ENCODE results near the gene SYT9.

GRCh38 chr11:7303146-7303545 lies 51.4 kb downstream of the SYT9 start:
- no peak for TF ChIP-seq MEF2A (IDR thresholded peaks at IDR 0.05; ENCODE audit: insufficient read depth, low read depth, low read length)
- no peak for TF ChIP-seq POLR2A (IDR thresholded peaks at IDR 0.05; ENCODE audit: low read depth, low read length)
- TF ChIP-seq, protein P1, sequence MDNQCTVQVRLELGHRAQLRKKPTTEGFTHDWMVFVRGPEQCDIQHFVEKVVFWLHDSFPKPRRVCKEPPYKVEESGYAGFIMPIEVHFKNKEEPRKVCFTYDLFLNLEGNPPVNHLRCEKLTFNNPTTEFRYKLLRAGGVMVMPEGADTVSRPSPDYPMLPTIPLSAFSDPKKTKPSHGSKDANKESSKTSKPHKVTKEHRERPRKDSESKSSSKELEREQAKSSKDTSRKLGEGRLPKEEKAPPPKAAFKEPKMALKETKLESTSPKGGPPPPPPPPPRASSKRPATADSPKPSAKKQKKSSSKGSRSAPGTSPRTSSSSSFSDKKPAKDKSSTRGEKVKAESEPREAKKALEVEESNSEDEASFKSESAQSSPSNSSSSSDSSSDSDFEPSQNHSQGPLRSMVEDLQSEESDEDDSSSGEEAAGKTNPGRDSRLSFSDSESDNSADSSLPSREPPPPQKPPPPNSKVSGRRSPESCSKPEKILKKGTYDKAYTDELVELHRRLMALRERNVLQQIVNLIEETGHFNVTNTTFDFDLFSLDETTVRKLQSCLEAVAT (IDR thresholded peaks at IDR 0.05) = no peak
- TF ChIP-seq SUZ12 (IDR thresholded peaks at IDR 0.05; ENCODE audit: unreplicated experiment) = no peak
- TF ChIP-seq, protein P2, sequence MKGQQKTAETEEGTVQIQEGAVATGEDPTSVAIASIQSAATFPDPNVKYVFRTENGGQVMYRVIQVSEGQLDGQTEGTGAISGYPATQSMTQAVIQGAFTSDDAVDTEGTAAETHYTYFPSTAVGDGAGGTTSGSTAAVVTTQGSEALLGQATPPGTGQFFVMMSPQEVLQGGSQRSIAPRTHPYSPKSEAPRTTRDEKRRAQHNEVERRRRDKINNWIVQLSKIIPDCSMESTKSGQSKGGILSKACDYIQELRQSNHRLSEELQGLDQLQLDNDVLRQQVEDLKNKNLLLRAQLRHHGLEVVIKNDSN (IDR thresholded peaks at IDR 0.05; ENCODE audit: borderline replicate concordance, extremely low read length, insufficient read depth, low read depth, low read length) = no peak
- TF ChIP-seq, protein P3, sequence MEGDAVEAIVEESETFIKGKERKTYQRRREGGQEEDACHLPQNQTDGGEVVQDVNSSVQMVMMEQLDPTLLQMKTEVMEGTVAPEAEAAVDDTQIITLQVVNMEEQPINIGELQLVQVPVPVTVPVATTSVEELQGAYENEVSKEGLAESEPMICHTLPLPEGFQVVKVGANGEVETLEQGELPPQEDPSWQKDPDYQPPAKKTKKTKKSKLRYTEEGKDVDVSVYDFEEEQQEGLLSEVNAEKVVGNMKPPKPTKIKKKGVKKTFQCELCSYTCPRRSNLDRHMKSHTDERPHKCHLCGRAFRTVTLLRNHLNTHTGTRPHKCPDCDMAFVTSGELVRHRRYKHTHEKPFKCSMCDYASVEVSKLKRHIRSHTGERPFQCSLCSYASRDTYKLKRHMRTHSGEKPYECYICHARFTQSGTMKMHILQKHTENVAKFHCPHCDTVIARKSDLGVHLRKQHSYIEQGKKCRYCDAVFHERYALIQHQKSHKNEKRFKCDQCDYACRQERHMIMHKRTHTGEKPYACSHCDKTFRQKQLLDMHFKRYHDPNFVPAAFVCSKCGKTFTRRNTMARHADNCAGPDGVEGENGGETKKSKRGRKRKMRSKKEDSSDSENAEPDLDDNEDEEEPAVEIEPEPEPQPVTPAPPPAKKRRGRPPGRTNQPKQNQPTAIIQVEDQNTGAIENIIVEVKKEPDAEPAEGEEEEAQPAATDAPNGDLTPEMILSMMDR (IDR thresholded peaks at IDR 0.05 in 2 of 3, conservative IDR thresholded peaks at IDR 0.05 in 1 of 3; ENCODE audit: control insufficient read depth in 2 of 3, extremely low read depth in 1 of 3, insufficient read depth in 1 of 3, low read depth in 3 of 3, low read length in 3 of 3) = no peak
- TF ChIP-seq EP300 (IDR thresholded peaks at IDR 0.05; ENCODE audit: borderline replicate concordance in 1 of 2, control insufficient read depth in 1 of 2, low read depth in 2 of 2, low read length in 2 of 2) = no peak
- TF ChIP-seq, protein P4, sequence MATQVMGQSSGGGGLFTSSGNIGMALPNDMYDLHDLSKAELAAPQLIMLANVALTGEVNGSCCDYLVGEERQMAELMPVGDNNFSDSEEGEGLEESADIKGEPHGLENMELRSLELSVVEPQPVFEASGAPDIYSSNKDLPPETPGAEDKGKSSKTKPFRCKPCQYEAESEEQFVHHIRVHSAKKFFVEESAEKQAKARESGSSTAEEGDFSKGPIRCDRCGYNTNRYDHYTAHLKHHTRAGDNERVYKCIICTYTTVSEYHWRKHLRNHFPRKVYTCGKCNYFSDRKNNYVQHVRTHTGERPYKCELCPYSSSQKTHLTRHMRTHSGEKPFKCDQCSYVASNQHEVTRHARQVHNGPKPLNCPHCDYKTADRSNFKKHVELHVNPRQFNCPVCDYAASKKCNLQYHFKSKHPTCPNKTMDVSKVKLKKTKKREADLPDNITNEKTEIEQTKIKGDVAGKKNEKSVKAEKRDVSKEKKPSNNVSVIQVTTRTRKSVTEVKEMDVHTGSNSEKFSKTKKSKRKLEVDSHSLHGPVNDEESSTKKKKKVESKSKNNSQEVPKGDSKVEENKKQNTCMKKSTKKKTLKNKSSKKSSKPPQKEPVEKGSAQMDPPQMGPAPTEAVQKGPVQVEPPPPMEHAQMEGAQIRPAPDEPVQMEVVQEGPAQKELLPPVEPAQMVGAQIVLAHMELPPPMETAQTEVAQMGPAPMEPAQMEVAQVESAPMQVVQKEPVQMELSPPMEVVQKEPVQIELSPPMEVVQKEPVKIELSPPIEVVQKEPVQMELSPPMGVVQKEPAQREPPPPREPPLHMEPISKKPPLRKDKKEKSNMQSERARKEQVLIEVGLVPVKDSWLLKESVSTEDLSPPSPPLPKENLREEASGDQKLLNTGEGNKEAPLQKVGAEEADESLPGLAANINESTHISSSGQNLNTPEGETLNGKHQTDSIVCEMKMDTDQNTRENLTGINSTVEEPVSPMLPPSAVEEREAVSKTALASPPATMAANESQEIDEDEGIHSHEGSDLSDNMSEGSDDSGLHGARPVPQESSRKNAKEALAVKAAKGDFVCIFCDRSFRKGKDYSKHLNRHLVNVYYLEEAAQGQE (IDR thresholded peaks at IDR 0.05; ENCODE audit: low read depth, low read length) = no peak
- TF ChIP-seq JUND (IDR thresholded peaks at IDR 0.05; ENCODE audit: low read depth, low read length) = no peak
- no peak for TF ChIP-seq SIN3A (IDR thresholded peaks at IDR 0.05; ENCODE audit: low read depth, low read length)
- no peak for TF ChIP-seq ZNF274 (IDR thresholded peaks at IDR 0.05; ENCODE audit: insufficient read depth, insufficient read length)
- TF ChIP-seq BCL3 (IDR thresholded peaks at IDR 0.05; ENCODE audit: borderline replicate concordance, insufficient read depth, low read depth, low read length, poor library complexity, severe bottlenecking) = no peak
- TF ChIP-seq, protein P5, sequence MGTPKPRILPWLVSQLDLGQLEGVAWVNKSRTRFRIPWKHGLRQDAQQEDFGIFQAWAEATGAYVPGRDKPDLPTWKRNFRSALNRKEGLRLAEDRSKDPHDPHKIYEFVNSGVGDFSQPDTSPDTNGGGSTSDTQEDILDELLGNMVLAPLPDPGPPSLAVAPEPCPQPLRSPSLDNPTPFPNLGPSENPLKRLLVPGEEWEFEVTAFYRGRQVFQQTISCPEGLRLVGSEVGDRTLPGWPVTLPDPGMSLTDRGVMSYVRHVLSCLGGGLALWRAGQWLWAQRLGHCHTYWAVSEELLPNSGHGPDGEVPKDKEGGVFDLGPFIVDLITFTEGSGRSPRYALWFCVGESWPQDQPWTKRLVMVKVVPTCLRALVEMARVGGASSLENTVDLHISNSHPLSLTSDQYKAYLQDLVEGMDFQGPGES (IDR thresholded peaks at IDR 0.05) = no peak
- TF ChIP-seq NBN (IDR thresholded peaks at IDR 0.05) = no peak

All from GM12878 (cell line).